ENCODE measurements around the gene DNAI1.
"Not testable (repeated sequence)": the region's sequence is repeated elsewhere in the genome, so short reads cannot be mapped to it uniquely, and the experiment has no call there.

Gene DNAI1

DNA sequence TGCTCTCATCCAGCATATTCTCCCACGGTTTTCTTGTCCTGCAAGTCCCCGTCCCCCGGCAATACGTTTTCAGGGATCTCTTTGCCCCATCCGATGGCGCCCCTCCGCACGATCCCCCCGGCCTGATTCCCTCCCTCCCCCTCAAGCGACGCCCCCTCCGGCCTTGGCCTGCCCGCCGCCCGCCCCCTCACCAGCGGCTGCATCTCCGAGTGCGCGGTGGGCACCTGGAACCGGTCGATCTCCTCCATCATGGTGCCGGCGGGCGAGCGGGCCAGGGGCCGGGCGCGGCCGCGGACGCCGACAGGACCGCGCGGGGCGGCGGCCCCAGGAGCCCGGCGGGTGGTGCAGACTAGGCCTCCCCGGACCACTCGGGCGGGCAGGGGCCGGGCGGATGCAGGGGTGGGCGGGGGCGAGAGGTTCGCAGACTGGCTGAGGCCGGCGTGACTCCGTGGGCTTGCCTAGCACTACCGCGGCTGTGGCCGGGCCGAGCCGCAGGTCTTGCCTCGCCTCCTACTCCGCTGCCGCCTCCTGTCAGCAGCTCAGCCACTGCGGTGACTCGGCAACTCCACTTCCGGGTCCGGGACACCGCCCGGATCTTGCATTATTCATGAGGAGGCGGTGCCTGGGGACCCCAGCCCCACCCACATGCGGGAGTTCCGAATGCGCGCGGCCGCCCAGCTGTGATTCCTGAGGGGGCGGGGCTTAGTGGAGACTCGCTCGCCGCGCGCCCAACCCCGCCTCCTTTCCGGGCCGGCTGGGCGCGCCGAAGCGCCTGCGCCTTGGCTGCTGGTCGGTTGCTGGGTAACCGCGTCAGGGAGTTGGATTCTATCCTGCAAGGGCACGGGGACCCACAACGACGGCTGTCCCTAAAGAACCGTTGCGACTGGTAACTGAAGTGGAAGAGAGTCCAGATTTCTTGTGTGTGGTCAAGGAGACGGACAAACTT lies at the start of gene DNAI1, which contains the start of gene FAM219A:
TSS of gene DNAI1 (plus strand) at position 793 of the 946 bp plus-strand sequence. CDS start 201 bp downstream, outside the sequence.
TSS of gene FAM219A (minus strand) at position 558 of the 946 bp plus-strand sequence. CDS start at position 251, 307 bp downstream.
- peak; percentile 90 for DNase-seq

DNA sequence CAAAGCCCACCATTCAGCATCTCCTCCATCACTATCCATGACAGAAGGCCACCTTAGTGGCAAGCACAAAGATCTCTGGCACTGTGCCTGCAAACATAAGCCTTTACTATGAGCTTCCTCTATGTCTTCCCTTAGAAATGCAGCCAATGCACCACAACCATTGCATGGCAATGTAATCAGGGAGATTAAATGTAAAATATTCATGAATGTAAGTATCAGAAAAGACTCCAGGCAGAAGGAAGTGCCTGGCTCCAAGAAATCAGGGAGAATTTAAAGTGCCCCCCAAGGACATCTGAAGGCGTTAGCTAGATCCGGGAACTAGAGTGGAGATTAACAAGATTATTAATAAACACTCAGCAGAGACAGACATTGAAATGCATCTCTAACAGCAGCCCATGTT lies 49.5 kb upstream of the DNAI1 start:
- no peak for DNase-seq

DNA sequence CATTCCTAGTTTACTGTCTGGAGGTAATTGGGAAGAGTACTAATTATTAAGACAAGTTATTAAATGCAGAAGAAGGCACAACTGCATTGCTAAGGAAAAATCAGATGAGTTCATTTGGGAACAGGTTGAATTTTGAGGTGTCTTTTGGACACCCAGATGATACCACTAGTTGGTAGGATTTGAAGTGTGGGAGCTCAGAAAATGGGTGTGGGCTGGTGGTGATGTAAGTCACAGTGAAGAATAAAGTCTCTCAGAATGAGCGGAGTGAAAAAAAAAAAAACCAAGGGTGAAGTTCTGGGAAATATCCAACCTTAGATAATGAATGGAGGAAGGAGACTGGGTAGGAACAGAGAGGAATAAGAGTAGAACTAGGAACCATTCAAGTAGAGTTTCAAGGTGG lies 46.3 kb upstream of the DNAI1 start:
- no peak for DNase-seq

DNA sequence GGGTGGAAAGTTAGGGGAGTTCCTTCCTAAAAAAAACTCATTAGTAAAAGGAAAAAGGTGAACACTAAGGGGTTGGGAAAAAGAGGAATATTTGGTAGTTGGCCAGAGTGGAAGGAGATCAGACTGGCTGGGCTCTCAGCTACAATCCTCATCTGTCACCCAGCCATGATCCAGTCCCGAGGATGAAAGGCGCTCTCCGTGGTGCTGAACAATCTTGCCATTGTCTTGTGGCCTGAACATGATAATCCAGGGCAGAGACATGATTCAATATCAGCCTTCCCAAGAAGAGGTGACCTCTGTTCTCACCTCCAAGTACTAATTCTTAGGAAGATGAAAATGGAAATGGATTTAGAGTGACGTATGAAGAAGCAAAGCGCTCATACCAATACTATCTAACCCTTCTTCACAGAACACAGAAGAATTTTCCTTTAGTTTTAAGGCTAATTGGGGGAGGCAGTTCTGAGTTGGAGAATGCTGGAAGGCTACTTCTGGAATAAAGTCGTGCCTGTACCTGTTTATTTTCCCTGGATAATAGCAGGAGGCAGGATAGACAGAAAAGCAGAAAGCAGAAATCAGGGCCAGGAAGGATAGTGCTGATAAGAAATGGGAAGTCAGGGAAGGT lies 45.3 kb upstream of the DNAI1 start:
- no peak for DNase-seq

DNA sequence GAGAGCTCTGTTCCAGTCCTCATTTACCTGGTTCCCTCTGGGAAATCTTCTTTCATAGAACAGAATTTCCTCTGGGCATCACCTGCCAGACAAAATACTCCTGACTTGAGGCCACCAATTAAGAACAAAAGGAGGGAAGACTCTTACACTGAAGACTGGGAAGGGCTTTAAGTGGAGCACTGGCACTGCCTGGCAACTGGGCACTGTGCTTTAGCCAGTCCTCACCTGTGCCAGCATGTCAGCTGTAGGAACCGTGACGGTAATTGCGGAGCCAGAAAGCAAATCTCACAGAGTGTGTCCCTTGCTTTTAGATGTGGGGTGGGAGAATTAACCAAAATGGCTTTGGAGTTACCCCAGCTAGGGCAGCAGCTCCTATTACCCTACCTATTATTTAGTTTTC lies 40.9 kb upstream of the DNAI1 start:
- no peak for DNase-seq

DNA sequence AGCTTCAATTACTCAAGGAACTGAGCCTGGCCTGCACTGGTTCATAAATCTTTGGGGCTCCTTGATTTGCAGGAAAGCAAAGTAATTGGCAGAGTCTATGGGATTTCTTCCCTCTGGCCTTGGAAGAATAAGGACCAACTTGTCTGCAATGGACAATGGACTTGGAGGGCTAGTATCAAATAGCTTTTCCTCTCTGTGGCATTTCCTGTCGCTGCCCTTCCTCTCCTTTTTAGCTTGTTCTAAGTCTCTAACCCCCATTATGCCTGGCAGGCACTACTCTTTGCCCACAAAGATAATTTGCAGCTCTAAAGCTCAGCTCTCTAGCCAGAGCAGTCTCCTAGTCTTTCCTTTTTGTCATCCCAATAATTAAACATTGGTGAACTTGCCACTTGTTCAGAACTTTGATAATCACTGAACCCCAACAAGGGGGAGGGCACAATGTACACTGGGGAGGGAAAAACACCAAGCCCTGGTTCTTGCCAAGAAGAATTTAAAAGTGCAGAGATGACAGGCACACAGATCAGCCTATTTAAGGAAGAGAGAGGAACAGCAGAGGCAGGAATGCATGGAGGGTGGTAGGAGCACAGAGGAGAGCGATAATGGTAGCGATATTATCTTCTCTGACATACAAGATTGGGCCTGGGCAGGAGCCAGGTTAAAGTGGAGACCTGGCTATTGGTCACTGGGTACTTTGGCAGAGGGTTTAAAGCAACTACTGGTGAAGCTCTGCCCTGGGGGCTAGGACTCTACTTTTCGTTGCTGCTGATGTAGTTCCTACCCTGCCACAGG lies 38.7 kb upstream of the DNAI1 start:
- no peak for DNase-seq

DNA sequence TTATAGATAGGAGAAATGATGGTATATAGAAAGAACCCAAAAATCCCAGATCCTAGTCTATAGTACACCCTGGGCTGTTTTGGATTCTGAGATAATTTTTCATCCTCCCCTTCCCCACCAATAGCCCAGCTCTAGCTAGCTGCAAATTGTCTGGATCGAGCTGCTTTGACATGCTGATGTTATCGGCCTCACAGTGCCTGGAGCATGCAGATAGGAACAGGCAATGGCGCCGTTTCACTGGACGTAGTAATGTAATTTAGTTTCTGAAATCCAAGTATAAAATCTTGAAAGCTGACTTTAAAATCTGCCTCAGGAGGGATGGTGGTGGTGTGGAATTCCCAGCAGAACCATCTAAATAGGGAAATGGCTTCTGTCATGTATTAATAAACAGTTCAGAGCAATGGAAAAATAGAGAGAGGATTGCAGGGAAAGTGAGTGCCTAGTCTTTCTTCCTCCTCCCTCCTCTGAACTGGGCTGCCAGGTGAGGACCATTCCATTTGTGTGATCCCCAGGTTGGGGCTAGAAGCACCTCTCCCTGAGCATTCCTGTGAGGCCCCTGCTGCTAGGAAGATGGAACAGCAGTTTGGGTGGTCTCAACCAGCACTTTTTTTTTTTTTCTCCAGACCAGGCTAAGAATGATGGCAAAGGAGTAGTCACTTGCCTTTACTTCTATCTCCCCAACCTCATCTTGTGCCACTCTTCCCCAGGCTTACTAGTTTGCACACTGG lies 32.1 kb upstream of the DNAI1 start:
- no peak for DNase-seq

DNA sequence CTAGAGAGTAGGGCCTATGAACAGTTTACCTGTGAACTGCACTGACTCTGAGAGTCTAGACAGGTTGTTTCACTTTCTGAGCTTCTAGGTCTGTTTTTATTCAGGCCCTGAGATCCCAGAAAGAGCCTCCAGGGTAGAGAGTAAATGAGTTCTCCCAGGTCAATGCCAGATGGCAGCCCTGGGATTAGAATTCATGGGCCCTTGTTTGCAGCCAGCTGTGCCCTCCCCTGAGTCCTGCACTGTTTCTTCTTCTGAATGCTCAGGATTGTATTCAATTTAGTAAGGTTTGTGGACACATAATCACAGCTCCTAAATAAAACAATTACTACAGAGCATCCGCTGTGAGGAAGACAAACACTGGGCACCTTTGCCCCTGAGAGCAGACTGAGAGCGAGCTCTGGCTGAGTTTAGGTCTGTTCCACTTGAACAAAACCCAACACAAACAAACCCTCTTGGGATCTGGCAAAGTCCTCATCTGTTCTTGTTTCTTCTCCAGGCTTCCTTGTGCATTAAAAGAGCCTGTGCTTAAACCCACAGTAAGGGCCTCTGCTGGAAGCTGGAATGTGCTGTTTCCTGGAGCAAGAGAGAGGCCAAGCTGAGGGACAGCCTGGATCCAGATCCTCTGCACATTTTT lies 30.2 kb upstream of the DNAI1 start:
- no peak for DNase-seq

DNA sequence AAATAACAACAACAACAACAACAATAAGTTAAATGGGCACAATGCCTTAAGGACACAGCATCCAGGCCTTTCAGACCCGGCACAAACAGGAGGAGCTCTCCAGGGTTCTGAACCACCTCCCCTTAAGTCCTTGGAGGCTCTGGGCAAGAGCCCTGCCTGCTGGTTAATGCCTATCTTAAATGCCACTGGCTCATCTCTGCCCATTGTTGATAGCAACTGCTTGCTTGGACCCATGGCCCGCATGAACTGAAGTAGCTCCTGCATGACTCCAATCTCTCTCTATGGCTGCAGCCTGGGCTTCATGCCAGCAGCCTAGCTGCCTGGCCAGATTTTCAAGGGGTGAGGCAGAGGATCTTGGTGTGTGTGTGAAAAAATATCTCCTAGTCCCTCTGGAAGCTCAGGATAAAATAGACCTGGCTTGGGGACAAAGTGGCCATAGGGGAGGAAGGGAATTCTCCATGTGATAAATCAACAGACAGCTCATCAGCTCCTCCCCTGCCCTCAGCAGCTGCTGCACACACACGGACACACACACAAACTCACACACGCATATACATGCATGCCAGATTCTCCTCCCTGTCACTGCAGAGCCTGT lies 27.7 kb upstream of the DNAI1 start:
- no peak for DNase-seq

DNA sequence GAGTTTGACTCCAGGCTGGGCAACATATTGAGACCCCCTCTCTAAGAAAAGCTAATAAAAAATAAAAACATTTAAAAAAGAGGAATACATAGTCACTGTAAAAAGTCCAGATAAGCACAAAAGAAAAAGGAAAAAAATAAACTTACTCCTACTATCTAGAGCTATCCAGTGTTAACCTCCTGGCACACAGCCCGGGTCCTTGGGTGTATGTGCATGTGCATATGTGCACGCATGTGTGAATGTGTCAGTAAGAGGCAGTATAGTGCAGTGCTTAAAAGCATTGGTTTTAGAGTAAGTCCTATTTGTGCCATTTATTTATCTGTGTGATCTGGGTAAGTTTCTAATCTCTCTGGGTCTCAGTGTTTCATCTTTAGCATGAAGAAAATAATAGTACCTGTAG lies 26.9 kb upstream of the DNAI1 start:
- no peak for DNase-seq

DNA sequence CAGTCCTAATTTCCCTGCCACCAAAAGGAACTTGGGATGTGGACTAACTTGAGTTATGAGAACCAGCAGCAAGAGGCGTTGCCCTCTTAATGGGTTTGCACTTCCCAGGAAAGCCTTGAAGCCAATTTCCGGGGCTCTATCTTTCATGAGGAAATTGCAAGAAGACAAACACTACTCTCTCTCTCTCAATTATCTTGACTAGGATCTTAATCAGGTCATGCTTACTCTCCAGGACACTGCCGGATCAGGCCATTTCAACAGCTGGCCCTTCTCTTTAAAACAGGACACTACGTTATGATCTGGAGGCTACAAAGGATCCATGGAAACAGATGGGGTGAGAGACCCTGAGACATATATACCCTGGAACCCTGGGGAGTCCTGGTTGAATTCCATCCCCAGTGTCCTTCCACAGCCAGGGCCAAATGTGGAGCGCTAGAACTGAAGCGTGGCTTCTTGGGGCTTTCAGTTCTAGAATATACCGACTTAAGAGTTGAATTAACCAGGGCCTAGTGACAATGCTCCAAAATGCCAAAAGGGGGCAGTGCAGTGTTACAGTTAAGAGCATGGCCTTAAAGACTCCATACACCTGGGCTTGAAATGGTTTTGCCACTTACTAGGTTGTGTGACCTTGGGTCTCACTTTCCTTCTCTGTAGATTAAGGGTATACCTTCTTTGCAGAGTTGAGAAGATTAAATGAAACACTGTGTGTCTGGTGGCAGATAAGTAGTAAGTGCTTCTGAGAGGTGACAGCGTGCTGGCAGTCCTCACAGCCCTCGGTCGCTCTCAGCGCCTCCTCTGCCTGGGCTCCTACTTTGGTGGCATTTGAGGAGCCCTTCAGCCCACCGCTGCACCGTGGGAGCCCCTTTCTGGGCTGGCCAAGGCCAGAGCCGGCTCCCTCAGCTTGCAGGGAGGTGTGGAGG lies 21.3 kb upstream of the DNAI1 start:
- DNase-seq = no peak

DNA sequence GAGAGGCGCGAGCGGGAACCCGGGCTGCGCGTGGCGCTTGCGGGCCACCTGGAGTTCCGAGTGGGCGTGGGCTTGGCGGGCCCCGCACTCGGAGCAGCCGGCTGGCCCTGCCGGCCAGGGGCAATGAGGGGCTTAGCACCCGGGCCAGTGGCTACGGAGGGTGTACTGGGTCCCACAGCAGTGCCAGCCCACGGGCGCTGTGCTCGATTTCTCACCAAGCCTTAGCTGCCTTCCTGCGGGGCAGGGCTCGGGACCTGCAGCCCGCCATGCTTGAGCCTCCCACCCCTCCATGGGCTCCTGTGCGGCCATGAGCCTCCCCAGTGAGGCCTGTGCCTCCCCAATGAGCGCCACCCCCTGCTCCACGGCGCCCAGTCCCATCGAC lies 20.7 kb upstream of the DNAI1 start:
- DNase-seq = not testable (repeated sequence)

DNA sequence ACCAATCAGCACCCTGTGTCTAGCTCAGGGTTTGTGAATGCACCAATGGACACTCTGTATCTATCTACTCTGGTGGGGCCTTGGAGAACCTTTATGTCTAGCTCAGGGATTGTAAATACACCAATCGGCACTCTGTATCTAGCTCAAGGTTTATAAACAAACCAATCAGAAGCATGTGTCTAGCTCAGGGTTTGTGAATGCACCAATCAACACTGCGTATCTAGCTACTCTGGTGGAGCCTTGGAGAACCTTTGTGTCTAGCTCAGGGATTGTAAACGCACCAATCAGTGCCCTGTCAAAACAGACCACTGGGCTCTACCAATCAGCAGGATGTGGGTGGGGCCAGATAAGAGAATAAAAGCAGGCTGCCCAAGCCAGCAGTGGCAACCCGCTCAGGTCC lies 20.1 kb upstream of the DNAI1 start:
- DNase-seq = not testable (repeated sequence)

DNA sequence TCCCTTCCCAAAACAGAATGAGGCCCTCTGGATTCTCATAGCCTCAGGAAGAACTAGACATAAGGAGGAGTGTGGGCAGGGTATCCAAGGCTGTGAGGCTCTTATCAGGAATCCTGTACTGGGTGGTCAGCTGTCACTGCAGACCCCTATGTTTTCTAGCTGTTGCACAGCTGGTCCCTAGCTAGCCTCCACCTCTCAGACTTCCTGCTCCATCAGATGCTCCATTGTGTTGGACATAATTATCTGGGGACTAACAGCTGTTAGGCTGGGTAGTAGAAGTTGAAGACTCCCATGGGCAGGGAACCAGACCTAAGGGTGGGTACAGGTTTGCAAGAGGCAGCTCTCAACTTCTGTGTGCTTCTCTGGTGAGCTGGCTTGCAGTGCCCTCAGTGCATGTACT lies 18.6 kb upstream of the DNAI1 start:
- no peak for DNase-seq

DNA sequence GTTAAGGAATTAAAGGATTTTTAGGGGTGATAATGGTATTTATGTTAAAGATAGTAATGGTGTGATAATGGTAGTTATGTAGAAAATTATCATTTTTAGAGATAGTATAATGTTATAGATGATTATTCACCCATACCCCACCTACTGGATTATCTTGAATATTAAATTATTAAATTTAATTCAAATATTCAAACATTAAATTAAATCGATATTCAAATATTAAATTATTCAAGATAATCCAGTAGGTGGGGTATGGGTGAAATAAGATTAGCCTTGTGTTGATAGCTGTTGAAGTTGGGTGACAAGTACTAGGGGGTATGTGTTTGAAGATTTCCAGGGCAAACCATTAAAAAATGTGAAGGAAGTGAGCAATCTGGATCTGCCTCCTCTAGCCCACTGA lies 15.8 kb upstream of the DNAI1 start:
- DNase-seq = no peak

DNA sequence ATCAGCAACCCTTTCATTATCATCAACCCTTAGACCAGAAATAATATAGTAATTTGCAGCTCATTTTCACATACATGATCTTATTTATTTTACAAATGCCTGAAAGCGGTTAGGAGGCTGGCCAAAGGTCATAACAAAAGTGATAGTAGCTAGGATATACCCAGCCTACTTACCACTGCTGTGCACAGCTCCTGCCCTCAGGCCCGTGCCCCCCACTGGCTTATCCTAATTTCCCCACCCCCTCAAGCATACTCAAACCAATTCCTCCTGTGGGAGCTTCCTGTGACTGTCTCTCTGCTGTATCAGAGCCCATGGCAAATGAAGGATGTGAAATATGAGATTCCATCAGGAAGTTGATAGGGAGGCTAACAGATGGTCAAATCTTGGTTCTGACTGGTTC lies 15.1 kb upstream of the DNAI1 start:
- no peak for DNase-seq

DNA sequence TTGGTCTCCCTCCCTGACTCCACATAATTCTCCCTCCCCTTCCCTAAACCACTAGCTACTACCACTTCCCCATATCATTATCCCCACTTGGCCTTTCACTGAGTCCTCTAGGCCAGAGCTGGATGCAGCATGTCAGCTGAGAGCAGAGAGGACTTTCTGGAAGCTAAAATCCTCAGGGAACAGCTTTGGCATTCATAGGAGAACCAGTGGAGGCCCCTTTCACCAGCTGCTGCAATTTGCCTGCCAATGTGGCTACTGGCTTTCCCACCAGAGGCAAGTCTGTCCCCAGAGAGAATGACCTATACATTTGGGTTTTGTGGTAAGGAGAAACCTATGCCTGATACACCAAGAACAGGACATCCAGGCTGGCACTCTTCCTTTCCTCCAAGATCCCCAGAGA lies 14.6 kb upstream of the DNAI1 start:
- DNase-seq = no peak

DNA sequence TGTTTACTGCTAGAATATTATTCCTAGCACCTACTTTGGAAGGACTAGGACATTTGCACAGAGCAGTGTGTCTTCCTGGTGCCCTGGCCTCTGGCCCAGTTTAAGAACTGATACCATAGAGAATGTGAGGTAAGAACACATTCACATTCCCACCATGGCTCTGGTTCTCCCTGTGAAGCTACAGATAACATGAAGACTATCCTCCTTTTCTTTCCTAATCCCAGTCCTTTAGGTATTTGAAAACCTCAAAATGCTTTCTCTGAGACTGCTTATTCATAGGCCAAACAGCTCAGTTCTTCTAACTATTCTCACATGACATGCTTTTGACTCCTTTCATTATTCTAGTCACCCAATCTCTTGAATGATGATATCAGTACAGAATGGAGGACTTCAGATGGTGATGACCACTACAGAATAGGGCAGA lies 12.1 kb upstream of the DNAI1 start:
- no peak for DNase-seq

DNA sequence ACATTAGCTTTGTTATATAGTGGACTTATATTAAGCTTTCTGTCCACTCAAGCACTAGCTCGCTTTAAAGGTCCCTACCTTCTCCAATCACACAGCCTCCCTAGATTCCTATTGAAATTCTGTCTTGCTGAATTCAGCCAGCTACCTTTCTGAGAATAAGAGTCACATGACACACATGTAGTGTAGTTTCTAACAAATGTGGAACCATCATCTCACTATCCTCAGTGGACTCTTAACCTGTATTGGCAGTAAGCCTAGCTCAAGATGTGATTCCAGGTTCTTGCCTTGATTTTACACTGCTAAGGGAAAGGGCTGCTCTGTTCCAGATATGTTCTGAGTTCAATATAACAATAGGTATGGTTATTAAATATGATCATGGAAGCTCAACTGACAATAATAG lies 11.7 kb upstream of the DNAI1 start:
- no peak for DNase-seq

DNA sequence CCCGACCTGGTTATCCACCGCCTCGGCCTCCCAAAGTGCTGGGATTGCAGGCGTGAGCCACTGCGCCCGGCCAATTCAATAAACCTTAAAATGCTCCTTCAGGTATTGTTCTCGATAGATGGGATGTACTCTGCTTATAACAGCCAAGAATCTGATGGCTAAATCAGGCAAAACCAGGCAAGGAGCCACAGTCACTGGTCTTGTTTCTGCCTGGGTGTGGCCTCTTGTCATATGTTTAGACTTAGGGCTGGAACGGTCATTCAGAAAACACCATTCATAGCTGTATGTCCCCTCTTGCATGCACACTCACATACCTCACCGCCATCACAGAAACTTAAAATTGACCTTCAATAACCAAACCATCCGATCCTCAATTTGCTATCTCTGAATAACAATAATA lies 8.0 kb upstream of the DNAI1 start:
- DNase-seq = no peak

DNA sequence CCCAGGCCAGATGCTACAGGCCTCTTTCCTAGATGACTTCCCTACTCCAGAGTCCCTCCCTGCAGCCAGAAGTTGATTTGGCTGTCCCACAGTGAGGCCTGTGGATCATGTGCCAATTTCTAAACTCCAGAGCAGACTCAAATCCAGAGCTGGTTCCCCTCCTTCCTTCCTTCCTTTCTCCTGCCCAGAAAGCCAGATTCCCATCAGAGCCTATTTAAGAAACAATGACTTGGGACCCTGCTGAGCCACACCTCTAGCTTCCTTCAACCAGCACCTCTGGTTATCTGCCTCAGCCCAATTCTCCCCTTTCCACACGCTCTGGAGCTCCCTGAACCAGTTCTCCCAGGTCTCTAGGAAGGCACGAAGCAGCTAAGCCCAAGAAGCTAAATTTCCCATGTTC lies 7.5 kb upstream of the DNAI1 start:
- no peak for DNase-seq
